GM10847 (cell line): ENCODE measurements around the gene SLC24A3.

ENCODE experiments used
- POLR2A ChIP-seq: IDR thresholded peaks from 2 replicates; pipeline ENCODE4 v1.6.1; 2011; ENCODE audit not compliant: insufficient read length; ENCODE audit errors: extremely low read depth

SLC24A3 gene

GRCh38 chr20:19483309-19483708, 270.9 kb downstream of the SLC24A3 start:
- no peak for TF ChIP-seq POLR2A

GRCh38 chr20:19486446-19486845, 274.0 kb downstream of the SLC24A3 start:
- no peak for TF ChIP-seq POLR2A

GRCh38 chr20:19487420-19487819, 275.0 kb downstream of the SLC24A3 start:
- no peak for TF ChIP-seq POLR2A

GRCh38 chr20:19491241-19491640, 278.8 kb downstream of the SLC24A3 start:
- no peak for TF ChIP-seq POLR2A

GRCh38 chr20:19492116-19492515, 279.7 kb downstream of the SLC24A3 start:
- no peak for TF ChIP-seq POLR2A

- TF ChIP-seq POLR2A, result no peak
These were observed 280.4 kb downstream of the SLC24A3 start for GRCh38 chr20:19492687-19493336.

- no peak for TF ChIP-seq POLR2A
These were observed 281.5 kb downstream of the SLC24A3 start for GRCh38 chr20:19493794-19494495.

GRCh38 chr20:19495905-19496703, 283.7 kb downstream of the SLC24A3 start:
- TF ChIP-seq POLR2A, result no peak

GRCh38 chr20:19497064-19497463, 284.6 kb downstream of the SLC24A3 start:
- no peak for TF ChIP-seq POLR2A

GRCh38 chr20:19498756-19499155, 286.3 kb downstream of the SLC24A3 start:
- TF ChIP-seq POLR2A, result no peak

- no peak for TF ChIP-seq POLR2A
These were observed 289.2 kb downstream of the SLC24A3 start for GRCh38 chr20:19501476-19502115.

- no peak for TF ChIP-seq POLR2A
These were observed 289.7 kb downstream of the SLC24A3 start for GRCh38 chr20:19502169-19502568.

- TF ChIP-seq POLR2A, result no peak
These were observed 291.8 kb downstream of the SLC24A3 start for GRCh38 chr20:19504251-19504650.

GRCh38 chr20:19506021-19506420, 293.6 kb downstream of the SLC24A3 start:
- TF ChIP-seq POLR2A, result no peak

- TF ChIP-seq POLR2A, result no peak
These were observed 296.0 kb downstream of the SLC24A3 start for GRCh38 chr20:19508449-19508848.
